NCI-H2227 treated with DMSO at 0.1 percent for 48 hours (cell line): ENCODE measurements around the gene TPH2.
A peak's percentile ranks its signal among the peaks of the same experiment; 100 is the strongest.

ENCODE experiments used
- DNase-seq: peaks from one replicate; lab custom pipeline; 2025; lab: John Stamatoyannopoulos, UW

Gene TPH2

GRCh38 chr12:72033991-72034390, 95.3 kb downstream of the TPH2 start:
- no peak for DNase-seq

GRCh38 chr12:72035625-72036024, 97.0 kb downstream of the TPH2 start:
- no peak for DNase-seq

- DNase-seq, result no peak
Observed at GRCh38 chr12:72036393-72036792, 97.7 kb downstream of the TPH2 start.

- DNase-seq, result no peak
Observed at GRCh38 chr12:72037006-72037795, 98.6 kb downstream of the TPH2 start.

- no peak for DNase-seq
Observed at GRCh38 chr12:72041811-72042210, 103.2 kb downstream of the TPH2 start.

GRCh38 chr12:72053604-72054003, 115.0 kb downstream of the TPH2 start:
- DNase-seq, result no peak

- DNase-seq, result no peak
Observed at GRCh38 chr12:72054511-72054910, 115.9 kb downstream of the TPH2 start.

- peak; percentile 94 for DNase-seq
Observed at GRCh38 chr12:72057330-72057914, 118.8 kb downstream of the TPH2 start.

GRCh38 chr12:72063073-72063472, 124.4 kb downstream of the TPH2 start:
- no peak for DNase-seq

- DNase-seq, result no peak
Observed at GRCh38 chr12:72071030-72071429, 132.4 kb downstream of the TPH2 start.

- peak; percentile 18 for DNase-seq
Observed at GRCh38 chr12:72072592-72073212, 134.1 kb downstream of the TPH2 start.

GRCh38 chr12:72074065-72074464, 135.4 kb downstream of the TPH2 start:
- peak; percentile 34 for DNase-seq

GRCh38 chr12:72074956-72075355, 136.3 kb downstream of the TPH2 start:
- DNase-seq, result no peak

GRCh38 chr12:72075401-72075800, 136.8 kb downstream of the TPH2 start:
- no peak for DNase-seq

GRCh38 chr12:72075891-72076557, 137.4 kb downstream of the TPH2 start:
- DNase-seq, result peak; percentile 38

GRCh38 chr12:72076558-72076915, 137.9 kb downstream of the TPH2 start:
- no peak for DNase-seq

- peak; percentile 99 for DNase-seq
Observed at GRCh38 chr12:72077111-72077820, 138.6 kb downstream of the TPH2 start.

- no peak for DNase-seq
Observed at GRCh38 chr12:72081777-72082176, 143.1 kb downstream of the TPH2 start.
